ENCODE results near the gene KIF26B.
"Not testable (repeated sequence)": the region's sequence is repeated elsewhere in the genome, so short reads cannot be mapped to it uniquely, and the experiment has no call there.

Gene KIF26B

DNA sequence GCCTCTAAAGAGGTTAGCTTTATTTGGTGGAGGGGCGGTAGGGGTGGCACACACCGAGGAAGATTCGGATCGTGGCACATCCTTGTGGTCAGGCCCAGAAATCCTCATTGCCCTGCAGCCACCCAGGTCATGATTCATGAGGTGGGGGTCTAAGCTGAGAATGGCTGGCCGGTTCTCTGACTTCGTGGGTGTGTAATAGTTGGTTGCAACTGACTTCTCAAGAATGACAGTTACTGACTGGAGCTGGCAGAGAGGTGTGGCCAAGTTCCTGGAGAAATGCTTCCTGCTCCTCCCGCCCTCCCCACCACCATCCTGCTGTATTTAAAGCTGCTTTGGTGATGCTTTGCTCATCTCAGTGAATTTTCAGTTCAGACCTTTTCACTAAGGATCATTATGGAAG, 198.6 kb downstream of the KIF26B start:
- DNase-seq (ENCODE audit: low read depth in 2 of 2): no peak
- TF ChIP-seq, protein P1, sequence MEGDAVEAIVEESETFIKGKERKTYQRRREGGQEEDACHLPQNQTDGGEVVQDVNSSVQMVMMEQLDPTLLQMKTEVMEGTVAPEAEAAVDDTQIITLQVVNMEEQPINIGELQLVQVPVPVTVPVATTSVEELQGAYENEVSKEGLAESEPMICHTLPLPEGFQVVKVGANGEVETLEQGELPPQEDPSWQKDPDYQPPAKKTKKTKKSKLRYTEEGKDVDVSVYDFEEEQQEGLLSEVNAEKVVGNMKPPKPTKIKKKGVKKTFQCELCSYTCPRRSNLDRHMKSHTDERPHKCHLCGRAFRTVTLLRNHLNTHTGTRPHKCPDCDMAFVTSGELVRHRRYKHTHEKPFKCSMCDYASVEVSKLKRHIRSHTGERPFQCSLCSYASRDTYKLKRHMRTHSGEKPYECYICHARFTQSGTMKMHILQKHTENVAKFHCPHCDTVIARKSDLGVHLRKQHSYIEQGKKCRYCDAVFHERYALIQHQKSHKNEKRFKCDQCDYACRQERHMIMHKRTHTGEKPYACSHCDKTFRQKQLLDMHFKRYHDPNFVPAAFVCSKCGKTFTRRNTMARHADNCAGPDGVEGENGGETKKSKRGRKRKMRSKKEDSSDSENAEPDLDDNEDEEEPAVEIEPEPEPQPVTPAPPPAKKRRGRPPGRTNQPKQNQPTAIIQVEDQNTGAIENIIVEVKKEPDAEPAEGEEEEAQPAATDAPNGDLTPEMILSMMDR (IDR thresholded peaks at IDR 0.05; ENCODE audit: low read depth, low read length): no peak
- H3K4me3 ChIP-seq (replicated peaks in 1 of 2; ENCODE audit: low read depth in 2 of 2, low read length in 2 of 2): no peak overlapping the region

DNA sequence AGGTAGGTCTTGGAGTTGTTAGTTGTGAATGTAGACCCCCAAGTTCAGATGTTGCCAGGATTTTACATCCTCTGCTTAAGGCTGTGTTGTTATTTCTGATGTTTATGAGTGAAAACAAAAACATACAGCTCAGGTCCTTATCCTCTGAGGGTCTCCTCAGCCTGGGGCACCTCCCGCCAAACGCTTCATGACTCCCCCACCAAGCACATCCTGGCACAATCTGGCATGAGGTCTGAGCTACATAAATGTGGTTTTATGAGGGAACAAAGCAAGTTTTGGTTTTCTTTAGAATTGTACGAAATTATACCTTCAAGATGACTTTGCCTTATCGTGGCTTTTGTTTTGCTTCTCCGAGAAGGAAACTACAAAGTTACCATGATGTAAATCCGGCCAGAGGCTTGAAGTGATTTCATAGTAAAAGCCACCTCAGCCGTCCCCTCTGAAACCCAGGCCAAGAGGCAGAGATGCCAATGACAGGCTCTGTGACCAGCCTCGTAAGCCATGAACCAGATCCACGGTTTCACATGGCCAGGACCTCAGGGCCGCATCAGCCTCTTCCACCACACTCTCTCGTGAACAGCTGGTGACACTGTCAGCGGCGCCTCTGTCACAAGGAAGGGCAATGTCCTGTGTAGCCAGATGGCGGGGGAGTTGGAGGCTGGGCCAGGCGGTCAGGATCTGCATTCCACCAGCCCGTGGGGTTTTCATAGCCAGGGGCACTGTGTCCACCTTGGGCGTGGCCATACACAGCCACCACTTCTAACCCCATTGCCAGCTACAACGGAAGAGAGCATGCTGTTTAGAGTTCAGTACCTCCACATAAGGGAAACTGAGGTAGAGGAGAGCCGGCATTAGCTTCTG, 199.4 kb downstream of the KIF26B start:
- DNase-seq (ENCODE audit: low read depth in 2 of 2): no peak
- H3K4me3 ChIP-seq (replicated peaks in 1 of 2; ENCODE audit: low read depth in 2 of 2, low read length in 2 of 2): no peak overlapping the region
- TF ChIP-seq, protein P1 (IDR thresholded peaks at IDR 0.05; ENCODE audit: low read depth, low read length): no peak

DNA sequence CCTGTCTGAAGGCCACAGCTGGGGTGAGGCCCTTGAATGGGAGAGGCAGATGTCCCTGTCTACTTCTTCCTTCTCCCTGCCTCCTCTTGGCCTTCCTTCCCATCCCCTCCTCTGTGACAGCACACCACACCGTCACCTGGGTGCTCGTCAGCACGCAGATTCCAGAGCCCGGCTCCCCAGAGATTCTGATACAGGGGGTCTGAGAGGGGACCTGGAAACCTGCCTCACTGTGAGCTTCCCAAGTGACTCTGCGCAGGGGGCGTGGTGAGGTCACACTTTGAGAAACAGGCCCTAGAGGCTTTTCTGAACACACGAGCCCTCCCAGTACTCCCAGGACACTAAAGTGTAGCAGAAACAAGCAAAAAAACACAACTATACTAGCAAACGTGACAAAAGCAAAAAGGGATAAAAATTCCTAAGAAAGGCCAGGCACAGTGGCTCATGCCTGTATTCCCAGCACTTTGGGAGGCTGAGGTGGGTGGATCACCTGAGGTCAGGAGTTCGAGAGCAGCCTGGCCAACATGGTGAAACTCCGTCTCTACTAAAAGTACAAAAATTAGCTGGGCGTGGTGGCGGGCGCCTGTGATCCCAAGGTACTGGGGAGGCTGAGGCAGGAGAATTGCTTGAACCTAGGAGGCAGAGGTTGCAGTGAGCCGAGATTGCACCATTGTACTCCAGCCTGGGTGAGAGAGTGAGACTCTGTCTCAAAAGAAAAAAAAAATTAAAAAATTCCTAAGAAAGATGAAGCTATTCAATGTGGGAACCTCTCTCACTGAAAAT, 201.3 kb downstream of the KIF26B start:
- not testable (repeated sequence) for H3K4me3 ChIP-seq (replicated peaks in 1 of 2; ENCODE audit: low read depth in 2 of 2, low read length in 2 of 2); DNase-seq (ENCODE audit: low read depth in 2 of 2)

DNA sequence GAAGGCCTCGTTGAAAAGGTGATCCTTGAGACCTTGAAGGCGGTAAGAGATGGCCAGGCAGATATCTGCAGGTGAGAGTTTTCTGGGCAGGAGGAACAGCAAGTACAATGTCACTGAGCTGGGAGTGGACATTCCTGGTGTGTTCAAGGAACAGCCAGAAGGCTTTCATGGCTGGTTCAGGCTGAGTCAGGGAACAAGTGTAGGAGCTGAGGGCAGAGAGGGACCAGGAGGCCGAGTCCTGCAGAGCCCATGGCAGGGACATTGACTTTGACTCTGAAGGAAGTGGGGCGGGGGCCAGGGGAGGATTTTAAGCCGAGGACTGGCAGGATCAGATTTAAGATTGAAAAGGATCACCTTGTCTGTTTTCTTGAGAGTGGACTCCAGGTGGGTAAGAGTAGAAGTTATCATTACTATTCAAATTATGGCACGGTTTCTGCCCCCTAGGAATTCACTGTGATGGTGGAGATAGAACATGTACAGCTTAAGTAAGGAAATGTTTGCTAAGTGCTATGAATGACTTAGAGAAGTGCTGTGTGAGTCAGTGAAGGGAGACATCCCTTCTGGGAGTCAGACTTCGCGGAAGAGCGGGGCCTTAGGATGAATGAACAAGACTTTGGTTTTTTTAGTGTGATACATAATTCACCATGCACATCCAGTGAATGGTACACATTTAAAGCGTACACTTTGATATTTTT, 202.3 kb downstream of the KIF26B start:
- DNase-seq (ENCODE audit: low read depth in 2 of 2): no peak
- H3K4me3 ChIP-seq (replicated peaks in 1 of 2; ENCODE audit: low read depth in 2 of 2, low read length in 2 of 2): no peak overlapping the region
- TF ChIP-seq, protein P1 (IDR thresholded peaks at IDR 0.05; ENCODE audit: low read depth, low read length): no peak

DNA sequence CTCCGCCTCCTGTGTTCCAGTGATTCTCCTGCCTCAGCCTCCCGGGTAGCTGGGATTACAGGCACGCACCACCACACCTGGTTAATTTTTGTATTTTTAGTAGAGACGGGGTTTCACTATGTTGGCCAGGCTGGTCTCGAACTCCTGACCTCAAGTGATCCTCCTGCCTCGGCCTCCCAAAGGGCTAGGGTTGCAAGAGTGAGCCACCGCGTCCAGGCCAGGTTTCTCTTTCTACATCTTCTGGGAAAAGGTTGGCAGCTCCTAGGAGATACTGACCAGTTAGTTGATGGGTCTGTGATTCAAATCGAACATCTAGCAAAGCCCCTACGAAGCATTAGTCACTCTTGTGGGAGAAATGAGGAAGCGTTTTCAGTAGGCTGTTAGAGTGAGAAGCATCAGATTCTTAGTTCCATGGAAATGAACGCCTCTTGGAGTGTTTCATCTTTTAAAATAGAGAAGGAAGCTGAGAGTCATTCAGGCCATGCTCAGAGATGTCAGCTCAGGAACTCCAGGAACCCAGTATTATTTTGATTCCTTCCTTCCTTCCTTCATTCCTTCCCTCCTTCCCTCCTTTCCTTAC, 204.4 kb downstream of the KIF26B start:
- H3K4me3 ChIP-seq (replicated peaks in 1 of 2; ENCODE audit: low read depth in 2 of 2, low read length in 2 of 2); DNase-seq (ENCODE audit: low read depth in 2 of 2): not testable (repeated sequence)

DNA sequence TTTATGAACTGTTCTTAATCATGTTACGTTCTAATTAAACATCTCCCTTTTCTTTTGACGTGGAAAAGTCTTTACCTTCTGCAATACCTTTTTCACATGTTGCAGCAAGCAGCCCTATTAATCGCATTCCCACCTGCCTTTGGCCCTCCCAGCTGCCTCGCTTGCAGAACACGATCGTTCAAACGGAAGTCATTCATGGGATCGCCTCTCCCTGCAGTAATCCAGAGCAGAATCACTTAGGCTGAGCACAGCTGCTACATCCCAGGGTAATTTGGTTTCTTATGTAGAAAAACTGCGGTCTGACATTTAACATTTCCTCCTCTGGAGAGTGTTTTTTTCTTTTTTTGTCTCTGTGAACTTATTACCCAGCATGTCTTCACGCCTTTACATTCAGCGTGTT, 206.3 kb downstream of the KIF26B start:
- no peak overlapping the region for H3K4me3 ChIP-seq (replicated peaks in 1 of 2; ENCODE audit: low read depth in 2 of 2, low read length in 2 of 2)
- TF ChIP-seq, protein P1 (IDR thresholded peaks at IDR 0.05; ENCODE audit: low read depth, low read length): no peak
- no peak for DNase-seq (ENCODE audit: low read depth in 2 of 2)

DNA sequence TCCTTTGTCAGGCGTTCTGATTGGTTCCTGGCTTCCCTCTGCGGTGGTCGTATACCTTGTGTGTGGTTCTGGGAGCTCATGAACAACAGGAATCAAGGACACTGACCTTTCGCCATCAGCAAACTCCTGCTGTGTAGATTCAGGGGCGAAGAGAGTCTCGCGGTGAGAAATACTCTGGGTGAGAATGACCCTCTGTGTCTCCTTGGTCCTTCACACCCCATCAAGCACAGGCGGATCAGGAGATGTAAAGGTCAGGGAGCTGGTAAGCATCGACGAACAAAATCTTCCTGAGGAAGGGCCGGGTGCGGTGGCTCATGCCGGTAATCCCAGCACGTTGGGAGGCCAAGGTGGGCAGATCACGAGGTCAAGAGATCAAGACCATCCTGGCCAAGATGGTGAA, 207.2 kb downstream of the KIF26B start:
- no peak overlapping the region for H3K4me3 ChIP-seq (replicated peaks in 1 of 2; ENCODE audit: low read depth in 2 of 2, low read length in 2 of 2)
- TF ChIP-seq, protein P1 (IDR thresholded peaks at IDR 0.05; ENCODE audit: low read depth, low read length): no peak
- DNase-seq (ENCODE audit: low read depth in 2 of 2): no peak
